HG02840 (cell line): ENCODE data around the gene HOXC5.
"Not testable (repeated sequence)": the region's sequence is repeated elsewhere in the genome, so short reads cannot be mapped to it uniquely, and the experiment has no call there.

Experiments used
- ATAC-seq: cut with Tn5 transposase; IDR thresholded peaks from one replicate; pipeline ENCODE4 v1.9.1; 2021; ENCODE audit warnings: mild to moderate bottlenecking, moderate library complexity, moderate number of reproducible peaks; ENCODE audit not compliant: unreplicated experiment, low FRiP score

Gene HOXC5

DNA sequence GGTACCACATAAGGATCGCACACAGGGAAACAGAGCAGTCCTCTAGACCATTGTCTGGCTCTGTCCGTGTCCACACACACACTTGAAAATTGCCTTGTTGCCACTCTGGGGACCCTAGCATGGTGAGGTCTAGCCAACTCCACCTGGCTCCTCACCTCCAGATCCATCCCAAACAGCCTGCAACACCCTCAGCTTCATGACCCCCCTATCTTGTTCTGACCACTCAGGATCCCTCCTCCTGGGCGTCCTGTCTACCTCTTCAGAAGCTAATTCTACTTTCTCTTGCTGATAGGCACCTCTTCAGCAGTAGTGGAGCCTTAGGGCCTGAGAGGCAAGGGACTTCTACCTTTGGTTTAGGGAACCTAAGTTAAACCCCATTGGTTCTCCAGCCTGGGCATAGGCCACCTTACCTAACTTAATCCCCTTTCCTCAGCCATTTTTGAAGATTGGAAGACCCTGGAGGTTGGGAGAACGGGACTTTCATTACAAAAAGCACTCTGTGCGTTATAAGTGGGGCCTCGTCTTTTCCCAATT, 697 bp upstream of the HOXC5 start:
- no peak for ATAC-seq

DNA sequence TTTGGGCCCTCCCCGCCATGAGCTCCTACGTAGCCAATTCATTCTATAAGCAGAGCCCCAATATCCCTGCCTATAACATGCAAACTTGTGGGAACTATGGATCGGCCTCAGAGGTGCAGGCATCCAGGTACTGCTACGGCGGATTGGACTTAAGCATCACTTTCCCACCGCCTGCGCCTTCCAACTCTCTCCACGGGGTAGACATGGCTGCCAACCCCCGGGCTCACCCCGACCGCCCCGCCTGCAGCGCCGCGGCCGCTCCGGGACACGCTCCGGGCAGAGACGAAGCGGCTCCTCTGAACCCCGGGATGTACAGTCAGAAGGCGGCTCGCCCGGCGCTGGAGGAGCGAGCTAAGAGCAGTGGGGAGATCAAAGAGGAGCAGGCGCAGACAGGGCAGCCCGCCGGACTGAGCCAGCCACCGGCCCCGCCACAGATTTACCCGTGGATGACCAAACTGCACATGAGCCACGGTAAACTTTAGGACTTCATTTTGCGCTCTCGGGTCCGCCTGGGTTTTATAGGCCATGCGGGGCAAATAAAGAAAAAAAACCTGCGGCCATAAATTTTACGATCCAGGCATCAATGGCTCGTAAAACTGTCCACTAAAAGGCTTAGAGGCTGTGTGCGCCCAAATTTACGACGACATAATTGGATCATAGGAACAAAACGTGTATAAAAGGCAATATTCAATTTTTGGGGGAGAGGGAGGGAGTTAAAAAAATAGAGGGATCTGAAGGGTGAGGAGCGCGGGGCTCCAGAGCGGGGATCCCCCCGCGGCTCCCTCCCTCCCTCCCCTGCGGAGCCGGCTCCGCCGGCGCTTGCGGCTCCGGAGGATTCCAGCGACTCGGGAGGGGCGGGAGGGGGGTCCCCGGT, 493 bp downstream of the HOXC5 start:
- ATAC-seq: no peak

DNA sequence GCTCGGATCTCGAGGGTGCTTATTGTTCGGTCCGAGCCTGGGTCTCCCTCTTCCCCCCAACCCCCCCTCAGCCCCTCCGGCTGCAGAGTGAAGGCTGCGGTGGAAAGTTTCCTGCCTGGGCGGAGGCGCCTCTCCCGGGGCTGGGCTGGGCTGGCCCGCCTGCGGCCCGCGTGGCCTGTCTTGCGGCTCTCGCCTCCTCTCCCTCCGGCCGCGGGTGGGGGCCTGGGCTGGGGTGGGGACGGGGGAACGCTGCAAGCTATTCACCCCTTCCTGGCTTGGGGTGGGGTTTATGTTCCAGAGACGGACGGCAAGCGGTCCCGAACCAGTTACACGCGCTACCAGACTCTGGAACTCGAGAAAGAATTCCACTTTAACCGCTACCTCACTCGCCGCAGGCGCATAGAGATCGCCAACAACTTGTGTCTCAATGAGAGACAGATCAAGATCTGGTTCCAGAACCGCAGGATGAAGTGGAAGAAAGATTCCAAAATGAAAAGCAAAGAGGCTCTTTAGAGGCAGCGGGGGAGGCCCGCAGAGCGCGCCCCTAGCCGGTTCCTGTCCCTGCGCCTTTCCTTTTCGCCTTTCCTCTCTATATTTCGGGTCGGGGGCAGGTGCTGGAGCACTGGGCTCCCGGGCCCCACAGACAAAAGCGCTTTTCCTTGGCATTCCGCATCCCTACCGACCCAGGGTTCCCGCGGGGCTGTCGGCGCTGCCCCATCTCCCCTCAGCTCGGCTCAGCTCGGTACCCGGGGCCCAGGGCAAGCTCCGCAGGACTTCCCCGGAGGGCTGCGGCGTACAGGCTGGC, 1.3 kb downstream of the HOXC5 start:
- no peak for ATAC-seq

DNA sequence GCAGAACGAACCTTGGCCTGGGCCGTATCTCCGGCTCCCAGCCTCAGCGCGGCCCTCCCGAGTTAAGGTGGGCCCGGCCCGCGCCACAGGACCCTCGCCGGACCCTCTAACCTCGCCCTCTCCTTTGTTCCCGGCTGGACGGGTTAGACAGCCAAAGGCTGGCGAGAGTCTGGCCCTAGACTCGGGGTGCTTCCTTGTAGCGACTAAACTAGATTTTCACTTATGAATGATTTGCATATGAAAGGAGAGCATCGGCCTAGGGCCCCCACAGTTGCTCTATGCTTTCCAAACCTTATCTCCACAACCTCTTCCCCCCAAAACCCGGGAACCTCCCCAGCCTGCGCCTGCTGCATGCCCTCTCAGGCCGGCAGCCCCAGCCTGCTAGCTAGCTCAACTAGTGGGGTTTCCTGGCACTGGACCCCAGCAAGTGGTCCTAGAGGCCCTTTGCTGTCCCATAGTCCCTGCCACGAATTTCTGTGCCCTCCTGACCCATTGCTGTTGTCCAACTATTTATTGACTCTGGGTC, 2.0 kb downstream of the HOXC5 start:
- ATAC-seq: no peak

DNA sequence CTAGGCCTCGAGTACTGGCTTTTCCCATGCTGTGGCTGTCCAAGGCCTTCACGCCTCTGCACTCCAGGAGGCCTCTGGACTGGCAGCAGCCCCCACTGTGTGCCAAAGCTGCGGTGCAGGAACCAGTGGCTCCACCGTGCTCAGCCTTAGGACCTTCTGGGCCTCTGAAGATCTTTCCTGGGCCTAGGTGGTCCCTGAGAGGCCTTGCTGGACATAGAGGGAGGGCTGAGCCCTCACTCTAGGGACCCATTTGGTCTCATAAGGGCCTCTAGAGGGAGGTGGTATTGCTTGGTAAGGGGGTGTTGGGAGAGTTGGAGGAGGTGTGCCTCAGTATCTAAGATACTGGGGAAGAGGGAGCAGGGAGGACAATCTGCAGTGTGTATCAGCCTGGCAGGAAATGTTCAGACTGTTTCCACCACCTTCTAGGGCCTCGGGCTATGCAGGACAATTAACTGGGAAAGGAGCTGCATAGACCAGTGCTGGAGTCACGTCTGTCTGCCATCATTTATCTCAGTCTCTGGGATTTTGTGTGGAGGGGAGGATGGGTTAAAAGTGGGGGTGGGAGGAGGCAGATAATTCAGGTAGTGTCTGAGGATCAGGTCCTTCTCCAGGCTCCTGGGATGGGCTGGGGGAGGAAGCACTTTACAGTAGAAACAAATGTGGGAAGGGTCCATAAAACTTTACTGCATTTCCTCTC, 2.9 kb downstream of the HOXC5 start:
- ATAC-seq: no peak

DNA sequence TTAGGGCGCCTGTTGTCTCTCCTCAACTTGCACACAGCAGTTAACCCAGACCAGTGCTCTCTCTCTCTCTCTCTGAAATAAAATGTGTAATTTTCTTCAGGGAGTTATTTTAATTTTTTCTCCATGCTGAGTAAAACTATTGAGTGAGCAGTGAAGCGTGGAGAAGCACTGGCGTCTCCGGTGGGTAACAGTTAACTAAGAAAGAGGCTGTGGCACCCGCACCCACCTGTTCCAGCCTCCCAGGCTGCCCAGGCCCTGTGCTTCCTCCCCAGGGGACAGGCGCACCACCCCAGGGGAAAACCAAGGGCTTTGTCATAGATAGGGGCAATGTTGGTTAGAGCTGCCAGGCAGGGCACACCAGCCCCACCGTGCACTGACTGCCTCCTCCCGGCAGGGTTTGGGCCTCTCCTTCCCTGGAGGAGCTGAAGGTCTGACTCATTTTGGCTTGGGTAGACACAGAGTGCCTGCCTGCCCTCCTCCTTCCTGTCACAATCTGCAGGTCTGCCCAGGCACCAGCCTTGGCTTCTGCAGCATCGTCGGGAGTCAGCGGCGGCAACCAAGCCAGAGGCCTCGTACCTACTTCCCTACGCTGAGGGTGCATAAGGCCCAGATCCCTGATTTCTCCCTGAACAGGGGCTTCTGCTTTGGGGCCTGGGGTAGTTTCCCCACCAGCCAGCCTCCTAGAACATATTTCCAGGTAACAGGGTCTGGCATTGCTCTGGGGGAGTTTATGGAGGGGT, 3.9 kb downstream of the HOXC5 start:
- ATAC-seq: no peak

DNA sequence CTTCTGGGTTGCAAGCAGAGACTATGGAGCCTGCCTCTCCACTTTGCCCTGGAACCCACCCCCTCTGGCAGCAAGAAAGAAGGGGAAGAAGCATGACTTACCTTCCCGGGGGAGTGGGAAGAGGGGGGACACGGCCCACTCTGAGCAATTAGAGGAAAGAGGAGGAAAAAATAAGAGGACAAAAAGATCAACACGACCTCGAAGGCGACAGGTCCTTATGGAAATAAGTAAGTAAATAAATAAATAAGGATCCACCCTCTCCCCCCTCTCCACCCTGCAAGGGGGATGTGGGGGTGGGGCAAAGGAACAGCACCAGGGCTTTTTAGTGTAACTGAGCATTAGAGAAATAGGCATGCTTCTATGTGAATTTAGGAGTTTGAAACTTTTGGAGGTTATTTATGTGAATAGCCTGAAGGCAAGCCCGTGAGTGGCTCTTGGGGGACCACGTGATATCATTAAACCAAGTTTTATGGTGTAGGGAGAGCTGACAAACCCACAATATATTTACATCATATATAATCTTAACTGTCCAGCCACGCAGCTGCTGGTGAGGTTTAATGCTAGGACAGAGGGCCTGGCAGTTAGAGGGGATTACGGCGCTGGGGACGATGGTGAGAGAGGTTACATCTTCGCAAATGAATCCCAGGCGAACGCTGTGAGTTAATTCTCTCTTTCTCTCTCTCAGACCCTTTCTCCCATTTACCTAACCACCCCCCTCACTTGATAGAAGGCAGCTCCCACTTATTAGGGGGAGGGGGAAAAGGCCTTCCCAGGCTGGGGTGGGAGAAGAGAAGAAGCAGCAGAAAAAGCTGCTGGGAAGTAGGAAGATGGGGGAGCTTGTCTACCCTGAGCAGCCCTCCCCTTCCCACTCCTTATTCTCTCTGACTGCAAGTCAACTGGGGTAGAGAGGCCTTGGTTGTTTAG, 4.8 kb downstream of the HOXC5 start:
- ATAC-seq: no peak

DNA sequence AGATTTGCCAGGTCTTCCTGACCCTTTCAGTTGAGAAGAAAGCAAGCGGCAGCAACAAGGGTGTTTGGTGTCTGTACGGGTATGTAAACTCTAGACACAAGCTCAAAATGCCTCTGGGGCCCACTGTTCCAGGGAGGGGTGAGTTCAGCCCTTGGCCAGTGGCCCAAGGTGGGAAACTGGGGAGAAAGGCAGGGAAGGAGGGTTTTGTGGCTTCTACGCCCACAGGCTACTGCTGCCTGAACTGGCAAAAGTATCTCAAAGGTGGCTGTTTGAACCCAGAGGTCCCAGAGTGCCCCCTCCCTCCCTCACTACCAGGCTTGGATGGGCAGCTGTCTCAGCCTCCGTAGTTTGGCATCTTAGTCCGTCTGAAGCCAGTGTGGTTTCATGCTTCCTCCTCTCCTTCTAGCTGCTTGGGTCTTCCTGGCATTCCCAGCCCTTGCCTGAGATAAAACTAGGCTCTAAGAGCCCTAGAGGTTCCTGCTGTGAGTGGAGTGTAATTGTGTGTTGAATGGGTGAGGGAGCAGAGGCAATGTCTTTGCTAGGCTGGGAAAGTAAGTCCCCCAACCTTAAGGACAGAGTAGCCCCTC, 5.5 kb downstream of the HOXC5 start:
- ATAC-seq: no peak

DNA sequence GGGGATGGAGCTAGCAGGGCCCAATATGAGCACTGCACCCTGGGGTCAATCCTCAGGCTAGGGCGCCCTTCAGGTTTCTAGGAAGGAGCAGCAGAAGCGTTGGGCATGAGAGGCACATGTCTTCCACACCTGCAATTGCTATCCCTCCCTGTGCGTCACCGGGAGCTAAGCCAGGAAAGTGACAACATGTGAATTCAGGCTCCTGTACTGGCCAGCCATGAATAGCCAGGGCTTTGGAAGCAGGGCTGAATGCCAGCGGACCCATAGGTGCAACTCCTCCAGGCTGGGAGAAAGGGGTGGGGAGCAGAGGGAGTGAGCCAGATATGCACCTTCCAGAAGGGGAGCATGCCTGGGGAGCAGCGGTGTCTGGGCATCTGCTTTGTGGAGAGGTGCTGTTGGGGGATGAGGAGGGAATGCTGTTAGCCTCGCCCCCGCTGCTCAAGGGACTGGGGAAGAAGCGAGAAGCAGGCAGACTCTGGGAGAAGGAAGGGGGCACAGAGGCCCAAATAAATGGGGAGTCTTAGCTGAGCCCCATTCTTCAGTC, 6.1 kb downstream of the HOXC5 start:
- no peak for ATAC-seq

DNA sequence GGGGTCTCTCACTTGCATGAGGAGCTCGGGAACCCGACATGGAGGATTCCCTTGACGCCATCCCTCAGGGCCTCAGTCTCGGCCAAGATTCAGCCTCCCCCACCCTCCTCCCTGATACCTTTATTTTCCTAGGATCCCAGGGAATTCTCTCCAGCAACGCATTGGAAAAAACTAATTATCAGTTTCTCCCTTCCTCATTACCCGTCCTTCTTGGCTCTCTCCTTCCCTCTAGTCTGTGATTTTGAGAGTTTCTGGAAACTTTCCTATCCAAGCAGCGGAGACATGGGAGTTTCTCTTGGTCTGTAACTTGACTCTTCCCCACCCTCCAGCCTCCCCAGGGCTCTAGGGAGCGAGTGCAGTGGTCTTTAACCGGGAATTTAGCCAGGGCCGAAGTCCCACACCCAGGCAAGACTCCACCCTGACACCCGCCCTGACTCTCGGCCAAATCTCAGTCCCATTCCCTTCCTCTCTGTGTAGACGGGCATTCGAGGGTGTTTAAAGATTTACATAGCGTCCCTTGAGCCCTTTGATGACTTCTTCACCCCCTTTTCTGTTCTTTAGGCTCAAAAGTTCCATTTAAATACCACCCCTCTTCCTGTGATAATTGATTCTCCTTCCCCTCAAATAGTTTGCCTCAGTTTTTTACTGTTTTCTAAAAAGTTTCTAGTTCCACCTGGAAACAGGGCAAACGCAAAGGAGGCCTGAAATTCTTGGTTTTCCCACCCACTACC, 6.7 kb downstream of the HOXC5 start:
- ATAC-seq: no peak

DNA sequence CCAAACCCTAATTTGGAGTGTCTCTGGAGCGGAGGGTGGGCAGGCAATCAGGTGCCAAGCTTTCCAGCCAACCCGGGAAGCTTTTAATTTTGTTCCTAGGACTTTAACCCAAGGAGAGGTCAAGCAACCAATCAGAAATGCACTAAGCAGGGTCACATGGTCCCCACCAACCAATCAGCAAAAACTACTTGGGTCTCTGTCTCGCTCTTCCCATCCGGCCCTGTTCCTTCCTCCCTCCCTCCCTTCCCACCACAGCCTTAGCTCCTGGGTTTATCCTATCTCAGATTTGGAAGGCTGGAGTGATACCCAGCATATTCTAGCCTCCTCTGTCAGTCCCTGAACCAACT, 7.3 kb downstream of the HOXC5 start:
- ATAC-seq: no peak

DNA sequence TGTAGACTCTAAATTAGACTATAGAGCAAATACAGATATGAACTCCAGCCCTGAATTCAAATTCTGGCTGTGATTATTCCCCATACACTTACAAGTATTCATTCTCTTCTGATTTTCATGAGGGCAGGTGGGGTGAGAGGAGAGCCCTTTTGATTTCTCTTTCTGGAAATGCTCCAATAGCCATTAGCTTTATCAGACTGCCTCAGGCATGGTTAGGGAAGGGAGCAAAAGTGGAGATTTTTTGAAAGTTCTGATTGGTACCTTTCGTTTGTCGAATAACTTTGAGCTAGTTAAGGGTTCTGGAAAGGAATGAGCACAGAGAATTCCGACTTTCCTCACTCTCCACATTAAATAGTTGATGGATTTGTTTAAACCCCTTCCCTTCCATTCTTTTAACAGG, 7.8 kb downstream of the HOXC5 start:
- ATAC-seq: no peak

DNA sequence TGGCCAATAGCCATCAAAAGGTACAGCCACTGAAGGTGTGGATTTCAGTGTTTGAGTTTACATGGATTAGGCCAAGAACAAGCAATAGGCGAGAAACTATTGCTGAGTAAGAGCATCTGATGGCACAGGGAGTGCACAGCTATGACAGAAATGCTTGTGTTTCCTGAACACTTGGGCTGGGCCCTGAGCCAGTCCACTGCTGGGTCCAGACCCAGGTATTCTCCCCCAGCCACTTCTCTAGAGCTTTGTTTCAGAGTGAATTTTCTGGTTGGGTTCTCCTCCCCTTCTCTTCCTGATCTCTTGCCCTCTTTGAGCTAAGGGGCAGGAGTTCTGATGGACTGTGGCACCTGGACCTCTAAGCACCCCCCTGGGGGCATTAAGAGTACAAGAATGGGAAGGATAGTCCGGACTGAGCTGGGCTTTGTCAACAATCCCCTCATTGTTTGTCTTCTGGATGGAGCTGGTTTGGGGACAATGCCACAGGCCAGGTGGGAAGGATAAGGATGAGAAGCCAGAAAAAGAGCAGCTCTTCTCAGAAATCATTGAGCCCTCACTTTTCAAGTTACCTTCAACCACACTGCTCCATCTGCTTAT, 8.3 kb downstream of the HOXC5 start:
- no peak for ATAC-seq

DNA sequence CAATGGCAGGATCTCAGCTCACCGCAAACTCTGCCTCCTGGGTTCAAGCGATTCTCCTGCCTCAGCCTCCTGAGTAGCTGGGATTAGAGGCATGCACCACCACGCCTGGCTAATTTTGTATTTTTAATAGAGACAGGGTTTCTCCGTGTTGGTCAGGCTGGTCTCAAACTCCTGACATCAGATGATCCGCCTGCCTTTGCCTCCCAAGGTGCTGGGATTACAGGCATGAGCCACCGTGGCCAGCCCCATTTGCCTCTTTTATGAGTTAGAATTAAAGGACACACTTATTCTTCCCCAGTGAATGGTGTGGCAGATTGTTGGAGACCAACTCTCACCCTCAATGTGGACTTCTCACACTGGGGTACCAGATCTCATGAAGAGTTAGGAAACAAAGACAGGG, 9.2 kb downstream of the HOXC5 start:
- not testable (repeated sequence) for ATAC-seq

DNA sequence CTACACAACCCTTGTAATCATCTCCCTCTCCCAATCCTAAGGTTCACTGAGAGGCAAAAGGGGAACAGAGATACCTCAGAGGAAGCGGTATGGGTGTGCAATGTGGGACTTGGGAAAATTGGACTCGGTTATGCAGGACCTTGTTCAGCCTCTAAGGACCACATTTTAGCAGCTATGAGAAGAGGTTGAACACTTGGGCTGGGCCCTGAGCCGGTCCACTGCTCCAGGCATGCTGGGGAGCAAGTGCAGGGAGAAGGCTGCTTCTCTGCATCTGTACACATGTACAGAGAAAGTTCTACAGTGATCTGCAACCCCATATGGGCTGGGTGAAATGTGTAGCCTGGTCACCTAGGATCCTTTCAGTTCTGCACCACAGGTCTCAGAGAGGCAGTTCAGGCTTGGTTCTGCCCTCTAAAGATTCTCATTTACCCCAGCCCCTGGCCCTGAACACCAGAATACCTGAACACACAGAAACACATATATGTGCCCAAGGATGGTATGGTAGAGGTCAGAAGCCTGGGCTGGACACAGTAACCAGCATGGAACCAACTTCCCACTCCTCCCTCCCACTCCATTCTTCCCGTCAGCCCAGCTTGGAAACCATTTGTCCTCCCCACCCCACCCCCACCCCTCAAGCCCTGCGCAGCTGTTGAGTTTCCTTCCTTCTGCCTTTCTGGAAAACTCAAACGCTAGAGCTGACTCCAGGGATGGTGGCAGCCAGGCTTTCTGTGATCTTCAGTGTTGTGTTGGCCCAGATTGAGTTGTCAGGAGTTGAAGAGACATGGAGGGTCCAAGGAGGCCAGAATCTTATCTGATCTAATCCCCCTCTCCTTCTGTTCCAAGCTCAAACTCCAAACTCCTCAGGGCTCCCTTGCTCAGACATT, 10.4 kb downstream of the HOXC5 start:
- ATAC-seq: no peak

DNA sequence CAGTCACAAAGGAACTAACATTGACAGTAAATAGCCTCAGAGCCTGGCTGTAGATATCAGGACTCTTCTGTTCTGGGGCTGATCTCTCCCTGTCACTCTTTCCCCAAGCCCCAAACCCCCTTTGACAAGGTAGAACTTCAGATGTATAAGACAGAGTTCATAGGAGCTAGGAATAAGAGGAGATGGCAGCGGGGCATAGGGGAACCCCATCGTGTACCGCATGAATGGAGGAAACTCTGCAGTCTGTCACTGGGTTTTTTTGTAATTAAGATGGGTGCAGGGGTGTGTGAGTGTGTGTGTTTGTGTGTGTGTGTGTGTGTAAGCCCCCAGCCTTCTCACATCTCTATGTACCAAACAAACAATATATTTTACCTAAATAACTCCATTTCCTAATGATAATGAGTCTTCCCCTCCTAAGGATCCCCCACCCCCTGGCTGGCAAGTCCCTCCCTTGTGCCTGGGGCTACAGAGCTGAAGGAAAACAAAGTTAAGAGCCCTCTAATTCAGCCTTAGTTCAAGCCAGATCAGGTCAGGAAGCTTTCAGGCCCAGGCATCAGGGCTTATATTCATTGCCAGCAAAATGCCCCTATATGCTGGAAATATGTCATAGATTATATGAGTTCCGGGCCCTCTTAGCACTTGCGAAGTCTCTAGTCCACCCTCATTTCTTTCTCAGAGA, 11.7 kb downstream of the HOXC5 start:
- no peak for ATAC-seq
